HG02610 (cell line): ENCODE data around the gene NPIPB12.
A peak's percentile ranks its signal among the peaks of the same experiment; 100 is the strongest.
"Not testable (repeated sequence)": the region's sequence is repeated elsewhere in the genome, so short reads cannot be mapped to it uniquely, and the experiment has no call there.

Experiments
- ATAC-seq: cut with Tn5 transposase; IDR thresholded peaks from one replicate; pipeline ENCODE4 v1.9.1; 2021; ENCODE audit warnings: mild to moderate bottlenecking, moderate library complexity; ENCODE audit not compliant: unreplicated experiment

NPIPB12 gene

DNA sequence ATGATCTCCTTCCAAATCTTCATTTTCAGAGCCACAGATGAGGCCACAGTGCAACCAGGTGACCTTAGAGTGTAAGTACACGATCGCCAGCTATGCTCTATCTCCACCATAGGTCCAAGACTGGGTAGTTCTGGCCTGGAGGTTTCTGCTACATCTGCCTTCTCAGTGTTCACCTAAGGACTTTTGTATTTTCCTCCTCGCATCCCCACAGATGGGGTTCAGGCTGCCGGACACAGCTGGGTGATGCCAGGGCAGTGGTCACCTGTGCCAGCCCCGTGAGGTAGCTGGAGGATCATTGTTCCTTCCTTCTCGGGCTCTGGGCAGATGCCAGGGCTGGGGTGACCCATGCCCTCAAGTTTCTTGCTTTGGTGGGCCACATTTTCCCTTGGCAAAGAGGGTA, at the start of gene NPIPB12:
TSS of gene NPIPB12 (minus strand) at position 101 of the 400 bp plus-strand sequence.
- ATAC-seq, result not testable (repeated sequence)

DNA sequence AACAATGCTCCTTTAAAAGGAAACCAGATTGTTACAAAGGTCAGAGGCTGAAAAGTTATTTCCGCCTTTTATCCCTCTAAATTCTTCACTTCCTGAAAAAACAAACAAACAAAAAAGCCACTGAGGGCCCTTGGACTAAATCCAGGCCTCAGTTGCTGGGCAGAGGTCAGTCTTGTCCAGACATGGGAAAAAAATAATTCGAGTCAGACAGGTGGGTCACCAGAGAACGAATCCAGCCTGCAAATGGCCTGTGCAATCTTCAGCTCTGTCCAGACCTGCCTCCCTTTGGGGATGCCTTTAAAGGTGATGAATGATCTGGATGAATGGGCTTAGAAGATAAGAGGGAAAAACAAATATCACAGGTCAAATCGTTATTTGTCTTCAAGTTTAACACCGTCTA, 15.3 kb upstream of the NPIPB12 start:
- ATAC-seq, result not testable (repeated sequence)

DNA sequence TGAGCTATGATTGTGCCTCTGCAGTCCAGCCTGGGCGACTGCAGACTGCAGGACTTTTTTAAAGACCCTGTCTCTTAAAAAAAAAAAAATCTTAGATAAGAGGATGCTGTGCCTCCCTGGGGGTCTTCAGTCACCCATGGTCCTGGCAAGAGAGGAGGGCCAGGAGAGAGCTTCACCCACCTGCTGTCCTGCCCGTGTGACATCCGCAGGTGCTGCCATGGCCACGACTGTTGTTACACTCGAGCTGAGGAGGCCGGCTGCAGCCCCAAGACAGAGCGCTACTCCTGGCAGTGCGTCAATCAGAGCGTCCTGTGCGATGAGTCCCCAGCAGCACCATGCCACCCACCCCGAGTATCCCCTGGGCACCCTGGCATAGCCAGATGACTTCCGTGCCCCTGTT, 23.9 kb downstream of the NPIPB12 start:
- ATAC-seq, result not testable (repeated sequence)

DNA sequence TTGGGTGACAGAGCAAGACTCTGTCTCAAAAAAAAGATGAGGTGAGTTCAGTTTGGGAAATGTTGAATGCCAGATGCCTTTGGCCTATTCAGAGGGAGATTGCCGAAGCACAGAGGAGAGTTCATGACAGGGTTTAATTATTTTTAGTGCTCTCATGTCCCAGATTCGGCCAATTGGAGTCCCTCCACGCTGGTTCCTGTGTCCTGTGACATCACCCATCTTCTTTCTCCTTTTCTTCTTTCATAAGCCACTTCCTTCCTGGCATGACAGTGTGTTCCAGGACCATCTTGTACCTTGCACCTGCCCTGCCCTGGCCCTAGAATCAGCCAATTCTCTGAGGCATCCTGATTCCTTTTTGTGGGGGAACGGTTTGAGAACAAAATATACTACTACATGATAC, 34.1 kb downstream of the NPIPB12 start:
- ATAC-seq, result not testable (repeated sequence)

DNA sequence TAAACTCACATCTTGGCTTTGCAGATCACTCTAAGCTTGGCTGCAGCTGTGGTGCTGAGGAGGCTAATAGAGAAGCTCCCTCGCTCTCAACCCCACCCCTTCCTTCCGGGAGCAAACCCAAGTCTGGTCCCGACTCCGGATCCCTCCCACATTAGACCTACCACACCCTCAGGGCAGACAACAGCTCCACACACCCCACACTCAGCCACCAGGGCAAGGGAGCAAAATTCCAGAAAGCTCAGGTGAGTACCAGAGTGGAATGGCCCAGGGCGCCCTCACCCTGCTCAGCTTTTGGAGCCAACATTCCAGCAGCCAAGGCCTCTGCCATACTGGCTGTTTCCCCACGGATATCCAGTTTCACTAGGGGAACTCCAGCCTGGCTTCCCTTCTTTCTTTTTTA, 36.5 kb downstream of the NPIPB12 start:
- not testable (repeated sequence) for ATAC-seq

DNA sequence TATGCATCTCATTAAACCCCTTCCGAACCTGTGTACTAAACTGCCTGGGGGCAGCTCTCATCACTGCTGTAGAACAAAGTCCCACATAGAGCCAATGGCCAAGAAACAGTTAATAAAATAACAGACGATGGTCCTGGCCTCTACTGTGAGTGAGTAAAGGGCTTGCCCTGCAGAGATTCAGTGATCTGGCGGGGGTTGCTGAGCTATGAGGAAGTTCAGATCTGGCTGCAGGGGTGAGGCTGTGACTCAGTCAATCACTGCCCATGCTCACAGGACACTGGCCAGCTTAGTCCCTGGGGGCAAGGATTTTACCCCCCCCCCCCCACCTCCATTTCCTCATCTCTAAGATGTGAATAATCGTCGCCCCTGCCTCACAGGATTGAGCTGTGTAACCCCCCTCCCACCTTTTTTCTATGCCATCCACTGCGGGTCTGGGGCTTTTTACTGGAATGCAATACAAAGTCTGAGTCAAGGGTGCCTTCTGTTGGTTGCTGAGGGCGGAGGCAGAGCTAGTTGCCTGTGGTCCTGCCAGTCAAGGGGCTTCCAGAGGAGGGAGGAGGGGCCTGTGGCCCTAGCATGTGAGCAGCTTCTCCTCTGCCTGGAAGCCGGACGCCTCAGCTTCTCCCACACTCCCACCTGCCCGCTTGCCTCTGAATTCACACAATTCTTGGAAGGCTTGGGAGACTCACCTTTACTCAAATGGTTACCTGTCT, 38.4 kb downstream of the NPIPB12 start:
- ATAC-seq, result not testable (repeated sequence)

DNA sequence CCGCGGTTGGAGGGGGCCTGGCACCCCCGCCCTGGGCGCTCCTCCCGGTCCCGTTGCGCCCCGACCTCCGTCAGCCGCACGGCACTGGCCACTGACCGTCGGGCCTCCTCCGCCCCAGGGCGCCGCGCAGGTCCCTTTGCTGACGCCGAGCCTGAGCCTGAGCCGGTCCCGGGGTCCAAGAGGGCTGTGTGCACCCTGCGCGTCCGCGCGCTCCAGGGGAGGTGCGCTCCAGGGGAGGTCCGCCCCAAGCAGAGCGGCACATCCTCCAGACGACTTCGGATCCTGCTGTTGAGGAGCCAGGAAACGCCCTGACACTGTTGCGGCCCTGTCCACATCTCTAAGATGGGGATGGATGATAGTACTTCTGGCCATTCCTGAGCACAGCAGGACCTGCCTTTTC, 39.3 kb downstream of the NPIPB12 start:
- not testable (repeated sequence) for ATAC-seq

DNA sequence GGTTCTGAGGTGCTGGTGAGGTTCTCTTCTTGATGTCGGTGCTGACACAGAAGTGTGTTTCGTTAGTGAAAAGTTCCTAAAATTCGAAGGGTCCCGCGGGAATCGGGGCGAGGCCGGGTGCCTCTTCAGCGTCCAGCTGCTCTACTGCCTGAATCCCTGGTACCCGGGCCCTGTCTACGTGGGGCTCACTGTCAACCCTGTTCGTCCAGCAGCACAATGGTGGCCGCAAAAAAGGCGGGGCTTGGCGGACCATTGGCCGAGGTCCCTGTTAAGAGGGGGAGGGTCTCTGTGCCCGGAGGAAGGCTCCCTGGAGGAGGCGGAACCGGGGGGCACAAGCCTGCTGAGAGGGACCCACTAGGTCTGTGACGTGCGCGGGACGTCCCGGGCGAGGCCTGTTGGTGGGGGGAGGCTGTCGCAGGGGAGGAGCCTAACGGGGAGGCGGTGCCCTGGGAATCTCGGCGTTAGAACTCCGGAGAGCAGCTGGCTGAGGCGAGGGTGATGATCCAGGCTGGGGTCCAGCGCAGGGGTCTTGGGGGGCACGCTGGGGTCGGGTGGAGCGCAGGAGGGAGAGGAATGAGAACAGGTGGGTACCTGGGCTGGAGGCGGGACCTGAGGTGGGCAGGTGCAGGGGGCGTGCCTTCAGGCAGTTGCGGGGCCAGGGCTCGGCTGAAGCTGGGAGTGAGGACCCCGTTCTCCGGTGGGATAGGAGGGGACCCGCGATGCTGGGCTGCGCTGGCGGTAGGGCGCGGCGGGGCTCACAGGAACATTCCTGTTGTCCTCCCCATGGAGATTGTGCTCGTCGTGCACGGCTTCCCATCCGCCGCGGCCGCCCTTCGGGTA, 40.0 kb downstream of the NPIPB12 start:
- not testable (repeated sequence) for ATAC-seq

DNA sequence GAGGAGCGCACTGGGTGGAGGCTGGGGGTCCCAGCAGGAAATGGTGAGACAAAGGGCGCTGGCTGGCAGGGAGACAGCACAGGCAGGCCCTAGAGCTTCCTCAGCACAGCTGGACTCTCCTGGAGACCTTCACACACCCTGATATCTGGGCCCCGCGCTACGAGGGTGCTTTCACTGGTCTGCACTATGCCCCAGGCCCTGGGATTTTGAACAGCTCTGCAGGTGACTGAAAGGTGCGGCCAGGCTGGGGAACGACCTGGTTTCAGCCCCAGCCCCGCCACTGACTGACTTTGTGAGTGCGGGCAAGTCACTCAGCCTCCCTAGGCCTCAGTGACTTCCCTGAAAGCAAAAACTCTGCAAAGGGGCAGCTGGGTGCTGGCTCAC, 45.6 kb downstream of the NPIPB12 start:
- ATAC-seq, result not testable (repeated sequence)

DNA sequence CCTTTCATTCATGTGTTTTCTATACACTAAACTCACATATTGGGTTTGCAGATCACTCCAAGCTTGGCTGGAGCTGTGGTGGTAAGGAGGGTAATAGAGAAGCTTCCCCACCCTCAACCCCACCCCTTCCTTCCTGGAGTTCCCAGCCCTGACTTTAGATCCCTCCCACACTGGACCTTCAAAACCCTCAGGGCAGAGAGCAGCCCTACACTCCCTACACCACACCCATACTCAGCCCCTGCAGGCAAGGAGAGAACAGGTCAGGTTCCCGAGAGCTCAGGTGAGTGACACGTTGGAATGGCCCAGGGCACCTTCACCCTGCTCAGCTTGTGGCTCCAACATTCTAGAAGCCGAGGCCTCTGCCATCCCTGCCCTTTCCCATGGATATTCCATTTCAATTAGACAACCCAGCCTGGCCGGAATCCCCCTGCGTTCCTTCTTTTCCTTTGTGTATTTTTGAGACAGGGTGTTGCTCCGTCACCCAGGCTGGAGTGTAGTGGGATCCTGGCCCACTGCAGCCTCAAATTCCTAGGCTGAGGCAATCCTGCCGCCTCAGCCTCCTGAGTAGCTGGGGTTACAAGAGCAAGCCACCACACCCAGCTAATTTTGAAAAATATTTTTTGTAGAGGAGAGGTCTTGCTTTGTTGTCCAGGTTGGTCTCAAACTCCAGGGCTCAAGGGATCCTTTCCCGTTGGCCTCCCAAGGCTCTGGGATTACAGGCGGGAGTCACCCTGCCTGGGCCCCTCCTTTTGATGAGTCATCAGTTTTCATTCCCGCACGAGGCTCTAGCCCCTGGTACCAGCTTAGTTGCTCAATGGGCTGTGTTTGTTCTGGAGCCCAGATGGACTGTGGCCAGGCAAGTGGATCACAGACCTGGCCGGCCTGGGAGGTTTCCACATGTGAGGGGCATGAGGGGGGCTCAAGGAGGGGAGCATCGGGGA, 46.2 kb downstream of the NPIPB12 start, which contains the start of gene SULT1A4:
TSS of gene SULT1A4 (plus strand) at position 208 of the 941 bp plus-strand sequence. CDS start 1,473 bp downstream, outside the sequence.
- not testable (repeated sequence) for ATAC-seq

DNA sequence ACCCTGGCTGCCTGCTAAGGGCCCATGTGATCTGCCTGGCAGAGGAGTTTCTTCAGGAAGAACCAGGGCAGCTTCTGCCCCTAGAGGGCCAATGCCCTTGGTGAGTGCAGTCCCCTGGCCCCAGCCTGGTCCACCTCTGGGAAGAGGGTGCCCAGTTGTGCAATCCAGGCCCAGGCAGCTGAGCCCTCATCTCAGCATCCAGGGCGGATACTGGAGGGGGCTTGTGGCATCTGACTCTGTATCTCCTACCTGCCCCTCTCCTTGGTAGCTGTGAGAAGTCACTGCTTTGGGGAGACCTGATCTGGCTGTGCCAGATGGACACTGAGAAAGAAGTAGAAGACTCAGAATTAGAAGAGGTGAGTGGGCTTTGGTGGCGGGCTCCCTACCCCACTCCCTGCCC, 48.5 kb downstream of the NPIPB12 start:
- ATAC-seq, result not testable (repeated sequence)

DNA sequence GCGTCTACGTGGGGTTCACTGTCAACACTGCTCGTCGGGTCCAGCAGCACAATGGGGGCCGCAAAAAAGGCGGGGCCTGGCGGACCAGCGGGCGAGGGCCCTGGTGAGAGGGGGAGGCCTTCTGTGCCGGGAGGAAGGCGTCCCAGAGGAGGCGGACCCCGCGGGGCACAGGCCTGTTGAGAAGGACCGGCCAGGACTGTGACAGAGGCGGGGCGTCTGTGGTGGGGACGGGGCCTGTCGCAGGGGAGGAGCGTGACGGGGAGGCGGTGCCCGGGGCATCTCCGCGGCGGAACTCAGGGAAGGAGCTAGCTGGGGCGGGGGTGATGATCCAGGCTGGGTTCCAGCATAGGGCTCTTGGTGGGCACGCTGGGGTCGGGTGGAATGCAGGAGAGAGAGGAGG, 51.4 kb downstream of the NPIPB12 start:
- peak; percentile 60 for ATAC-seq

DNA sequence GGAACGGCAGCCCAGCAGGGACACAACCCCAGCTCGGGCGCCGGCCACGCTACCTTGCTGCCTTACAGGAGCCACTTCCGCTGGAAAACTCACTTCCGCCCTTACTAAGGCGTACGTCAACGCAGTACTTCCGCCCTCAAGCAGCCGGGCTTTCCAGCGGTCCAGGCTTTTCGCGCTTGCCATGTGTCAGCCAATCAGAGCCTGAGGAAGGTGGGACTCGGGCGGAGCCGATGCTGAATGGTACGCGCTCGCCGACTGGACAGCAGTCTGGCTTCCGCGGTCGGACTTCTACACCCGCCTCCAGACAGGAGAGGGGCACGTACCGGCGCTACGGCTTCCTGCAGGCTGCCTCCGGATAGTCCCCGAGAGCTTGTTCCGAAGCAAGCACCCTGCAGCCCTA, 51.9 kb downstream of the NPIPB12 start, which contains the start of the genes BOLA2 and SLX1B:
TSS of gene BOLA2 (minus strand) at position 83 of the 400 bp plus-strand sequence. CDS start 98 bp downstream, outside the sequence.
TSS of gene SLX1B (plus strand) at position 265 of the 400 bp plus-strand sequence.
- ATAC-seq, result peak; percentile 88

DNA sequence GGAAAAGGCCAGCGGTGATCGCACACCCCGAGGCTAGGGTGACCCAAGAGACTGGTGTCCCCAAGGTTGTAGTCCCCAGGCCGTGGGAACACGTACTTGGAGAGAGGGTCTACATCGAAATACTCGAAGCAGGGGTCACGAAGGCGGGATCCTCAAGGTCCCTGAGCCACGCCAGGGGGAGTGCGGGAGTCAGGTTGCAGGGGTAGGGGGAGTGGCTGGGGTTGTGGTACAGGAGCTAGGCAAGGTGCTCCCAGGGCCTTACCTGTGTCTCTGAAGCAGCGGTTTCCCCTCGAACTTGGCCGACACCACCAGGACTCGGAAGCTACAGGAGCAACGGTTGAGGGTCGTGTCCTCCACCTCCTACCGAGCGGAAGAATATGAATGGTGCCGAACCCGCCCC, 52.5 kb downstream of the NPIPB12 start:
- not testable (repeated sequence) for ATAC-seq
